Stimulated activated CD4-positive, alpha-beta T cell treated with anti-CD3 and anti-CD28 coated beads, Interleukin-4, amount 100 ng/mL, for 1 hour (primary cell): ENCODE results near the gene RABGGTA.

ENCODE experiments used
- DNase-seq: peaks from one replicate; pipeline ENCODE4 v3.0.0-alpha.2; 2020

The RABGGTA gene

GRCh38 chr14:24271134-24271833, at the start of gene RABGGTA:
Gene RABGGTA, minus strand, starts transcription at chr14:24271597. Its CDS starts 482 bp downstream, at chr14:24271115.
- peak; percentile 88 for DNase-seq

- no peak for DNase-seq
Observed at GRCh38 chr14:24317141-24317928, 45.9 kb upstream of the RABGGTA start.

GRCh38 chr14:24316597-24316950, 45.2 kb upstream of the RABGGTA start:
- DNase-seq = no peak

DNA sequence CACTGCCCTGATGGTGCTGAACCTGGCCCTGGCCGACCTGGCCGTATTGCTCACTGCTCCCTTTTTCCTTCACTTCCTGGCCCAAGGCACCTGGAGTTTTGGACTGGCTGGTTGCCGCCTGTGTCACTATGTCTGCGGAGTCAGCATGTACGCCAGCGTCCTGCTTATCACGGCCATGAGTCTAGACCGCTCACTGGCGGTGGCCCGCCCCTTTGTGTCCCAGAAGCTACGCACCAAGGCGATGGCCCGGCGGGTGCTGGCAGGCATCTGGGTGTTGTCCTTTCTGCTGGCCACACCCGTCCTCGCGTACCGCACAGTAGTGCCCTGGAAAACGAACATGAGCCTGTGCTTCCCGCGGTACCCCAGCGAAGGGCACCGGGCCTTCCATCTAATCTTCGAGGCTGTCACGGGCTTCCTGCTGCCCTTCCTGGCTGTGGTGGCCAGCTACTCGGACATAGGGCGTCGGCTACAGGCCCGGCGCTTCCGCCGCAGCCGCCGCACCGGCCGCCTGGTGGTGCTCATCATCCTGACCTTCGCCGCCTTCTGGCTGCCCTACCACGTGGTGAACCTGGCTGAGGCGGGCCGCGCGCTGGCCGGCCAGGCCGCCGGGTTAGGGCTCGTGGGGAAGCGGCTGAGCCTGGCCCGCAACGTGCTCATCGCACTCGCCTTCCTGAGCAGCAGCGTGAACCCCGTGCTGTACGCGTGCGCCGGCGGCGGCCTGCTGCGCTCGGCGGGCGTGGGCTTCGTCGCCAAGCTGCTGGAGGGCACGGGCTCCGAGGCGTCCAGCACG, 44.6 kb upstream of the RABGGTA start:
- no peak for DNase-seq

DNA sequence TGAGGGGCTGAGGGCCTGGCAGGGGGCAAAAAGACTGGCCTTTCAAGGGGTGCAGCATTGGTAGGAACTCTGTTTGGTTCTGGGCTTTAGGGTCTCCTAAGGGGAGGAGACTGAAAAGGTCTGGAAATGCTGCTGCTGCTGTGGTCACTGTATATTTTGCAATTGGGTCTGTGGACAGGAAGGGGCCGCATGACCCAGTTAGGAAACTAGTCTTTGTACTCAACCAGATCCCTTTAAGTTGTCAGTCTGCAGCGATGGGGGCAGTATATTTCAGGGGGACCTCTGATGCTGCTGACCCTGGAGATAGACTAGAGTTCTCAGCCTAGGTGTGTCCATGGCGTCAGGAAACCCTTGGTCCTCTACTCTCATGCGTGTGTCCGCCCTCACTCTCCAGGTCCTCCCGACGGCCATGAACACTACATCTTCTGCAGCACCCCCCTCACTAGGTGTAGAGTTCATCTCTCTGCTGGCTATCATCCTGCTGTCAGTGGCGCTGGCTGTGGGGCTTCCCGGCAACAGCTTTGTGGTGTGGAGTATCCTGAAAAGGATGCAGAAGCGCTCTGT, 43.9 kb upstream of the RABGGTA start:
- no peak for DNase-seq

- DNase-seq = no peak
Observed at GRCh38 chr14:24314377-24315193, 43.2 kb upstream of the RABGGTA start.

DNA sequence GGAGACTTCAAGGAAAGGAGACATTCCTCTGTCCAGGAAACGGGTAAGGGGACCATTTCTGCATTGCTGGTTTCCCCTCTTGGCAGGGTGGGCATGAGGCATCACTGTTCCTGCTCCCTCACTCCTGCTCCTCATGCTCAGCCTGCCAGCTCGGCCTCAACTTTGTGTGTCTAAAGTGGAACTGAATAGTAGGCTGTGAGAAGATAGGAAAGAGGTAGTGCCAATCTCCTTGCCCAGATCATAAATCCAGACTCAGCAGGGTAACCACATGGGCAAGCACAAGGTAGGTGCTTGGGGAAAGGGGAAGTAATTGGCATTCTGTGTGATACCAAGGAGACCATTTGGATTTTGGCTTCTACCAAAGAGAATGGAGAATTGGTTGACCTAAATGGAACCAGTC, 42.5 kb upstream of the RABGGTA start:
- DNase-seq = no peak

DNA sequence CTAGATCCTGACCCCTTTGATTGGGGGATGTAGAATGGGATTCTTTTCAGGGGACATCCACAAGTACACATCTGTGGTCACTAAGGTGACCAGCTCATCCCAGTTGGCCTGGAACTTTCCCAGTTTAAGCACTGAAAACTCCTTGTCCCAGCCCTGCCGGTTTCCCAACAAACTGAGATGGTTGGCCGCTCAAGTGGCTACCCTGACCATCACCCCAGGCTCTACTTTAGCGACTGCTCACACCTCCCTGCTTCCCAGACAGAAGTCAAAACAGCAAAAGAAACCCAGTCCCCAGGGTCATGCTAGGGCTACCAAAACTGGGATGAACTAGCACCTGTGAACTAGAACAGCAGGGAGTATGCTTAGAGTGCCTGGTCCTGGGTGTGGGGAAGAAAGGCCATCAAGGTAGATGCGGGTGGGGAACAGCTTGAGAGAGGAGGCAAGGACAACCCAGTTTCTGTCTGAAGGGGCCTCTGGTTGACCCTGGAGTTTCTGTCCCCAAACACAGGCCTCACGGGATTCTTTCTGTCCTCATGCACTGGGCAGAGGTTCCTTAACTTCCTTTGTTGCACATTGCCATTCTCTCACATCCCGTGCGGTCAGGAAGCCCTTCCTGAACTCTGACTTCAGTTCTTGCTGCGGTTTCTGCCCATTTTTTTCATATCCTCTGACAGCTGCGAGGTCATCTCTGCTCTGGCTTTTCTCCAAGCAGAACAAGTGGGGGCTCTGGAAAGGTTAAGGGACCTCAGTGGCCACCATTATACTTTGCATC, 41.5 kb upstream of the RABGGTA start:
- no peak for DNase-seq

DNA sequence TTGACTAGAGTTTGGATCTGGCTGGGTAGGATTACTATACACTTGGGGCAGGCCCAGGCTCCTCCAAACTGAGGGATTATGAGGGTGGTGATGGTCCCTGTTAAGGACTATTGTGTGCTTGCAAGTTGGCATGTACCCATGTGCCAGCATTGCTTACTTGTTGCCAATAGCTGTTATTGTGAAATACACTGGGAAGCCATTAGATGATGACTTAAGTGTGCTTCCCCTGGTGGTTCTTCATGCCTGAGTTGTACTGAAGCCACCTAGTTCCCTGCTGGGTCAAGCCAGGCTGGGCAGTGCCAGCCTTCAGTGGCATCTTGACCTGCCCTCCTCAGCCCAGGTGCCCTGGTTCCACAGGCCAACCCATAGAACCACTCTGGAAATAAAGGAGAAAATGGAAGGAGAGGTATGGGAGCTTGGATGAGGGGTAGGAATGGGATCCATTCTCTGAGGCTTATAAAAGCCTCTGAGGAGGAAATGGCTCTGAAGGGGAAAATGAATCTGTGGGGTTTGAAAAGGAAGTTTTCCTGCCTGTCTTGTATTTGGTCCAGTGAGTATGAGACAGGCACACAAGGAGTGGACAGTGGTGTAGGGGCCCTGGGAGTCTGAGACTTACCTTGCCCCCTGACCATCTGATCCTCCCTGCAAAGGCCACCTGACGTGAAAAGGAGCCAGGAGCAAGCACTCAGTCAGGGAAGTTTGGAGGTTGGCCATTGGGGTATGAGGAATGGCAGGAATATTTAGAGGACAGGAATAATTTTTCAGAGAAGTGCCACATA, 40.6 kb upstream of the RABGGTA start:
- no peak for DNase-seq

GRCh38 chr14:24310646-24311604, 39.5 kb upstream of the RABGGTA start, which contains the start of gene LTB4R:
Gene LTB4R, plus strand, starts transcription at chr14:24311502. Its CDS starts 4,150 bp downstream, at chr14:24315652.
- peak; percentile 61 for DNase-seq

DNA sequence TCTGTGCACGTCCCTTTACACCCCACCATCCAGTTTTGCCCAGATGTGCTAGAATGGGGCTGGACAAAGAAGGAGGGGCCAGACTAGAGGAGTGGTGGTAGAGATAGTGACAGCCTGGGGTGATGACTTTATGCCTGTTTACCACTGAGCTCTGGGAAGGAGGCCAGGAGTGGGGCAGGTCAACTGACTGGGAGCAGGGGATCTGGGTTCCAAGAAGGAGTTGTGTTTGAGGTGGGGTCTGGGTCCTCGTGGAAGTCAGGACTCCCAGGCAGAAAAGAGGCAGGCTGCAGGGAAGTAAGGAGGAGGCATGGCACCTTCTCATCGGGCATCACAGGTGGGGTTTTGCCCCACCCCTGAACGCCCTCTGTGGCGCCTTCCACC, 38.9 kb upstream of the RABGGTA start:
- no peak for DNase-seq

GRCh38 chr14:24309538-24310264, 38.3 kb upstream of the RABGGTA start, which contains the start of gene LTB4R2:
Gene LTB4R2, plus strand, starts transcription at chr14:24310140. Its CDS starts 525 bp downstream, at chr14:24310665.
- DNase-seq = no peak

GRCh38 chr14:24308342-24309124, 37.1 kb upstream of the RABGGTA start:
- DNase-seq = no peak

- peak; percentile 54 for DNase-seq
Observed at GRCh38 chr14:24307575-24308341, 36.4 kb upstream of the RABGGTA start, which contains the start of gene CIDEB. Gene CIDEB, minus strand, starts transcription at chr14:24307977. Its CDS starts 119 bp downstream, at chr14:24307858.

DNA sequence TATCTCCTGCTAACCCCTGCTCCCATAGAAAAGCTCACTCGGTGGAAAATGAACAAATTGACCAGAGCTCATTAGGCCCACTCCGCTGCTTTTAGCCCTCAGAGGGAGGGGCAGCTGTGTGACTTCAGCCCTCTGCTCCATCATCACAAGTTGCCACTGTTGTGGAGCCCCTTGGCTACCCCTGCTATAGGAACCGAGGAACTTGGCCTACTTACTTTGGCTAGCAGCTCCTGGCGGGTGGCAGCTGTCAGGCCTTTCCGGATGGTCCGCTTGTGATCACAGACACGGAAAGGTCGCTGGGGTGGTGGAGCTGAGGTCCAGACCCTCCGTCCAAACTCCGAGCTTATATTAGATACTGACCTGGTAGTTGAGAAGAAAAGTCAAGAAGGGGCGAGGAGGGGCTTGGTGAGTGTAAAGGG, 35.8 kb upstream of the RABGGTA start:
- DNase-seq = no peak

DNA sequence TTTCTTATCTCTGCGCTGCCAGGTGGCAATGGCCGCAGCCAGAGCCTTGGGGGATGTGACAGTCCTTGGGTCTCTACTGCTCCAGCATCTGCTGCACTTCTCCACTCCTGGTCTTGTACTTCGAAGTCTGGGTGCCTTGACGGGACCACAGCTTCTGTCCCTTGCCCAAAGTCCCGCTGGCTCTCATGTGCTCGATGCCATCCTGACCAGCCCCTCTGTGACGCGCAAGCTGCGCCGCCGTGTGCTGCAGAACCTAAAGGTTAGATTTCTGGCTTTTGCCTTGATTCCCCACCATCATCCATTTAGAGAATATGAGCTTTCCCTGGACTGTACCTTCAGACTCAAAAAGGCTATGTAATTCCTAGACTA, 32.6 kb upstream of the RABGGTA start:
- DNase-seq = no peak
